Caco-2 (cell line): Measurements from ENCODE around the gene MPZ. TPM values are rescaled to one million over a fixed set of nuclear protein-coding genes. Genes with fewer than 3 reads are reported as not detected.

Experiments
- BruUV-seq: library from RNA; stranded (reverse); fragments of 400-500 nt; replicated peaks from 2 replicates; lab custom pipeline; 2021; lab: Mats Ljungman, UMichigan
- CTCF ChIA-PET: fragments of 300-600 bp; sonication (Branson Sonifier 250); formaldehyde crosslinking; loops from one replicate; lab custom pipeline; 2022; ENCODE audit warnings: antibody characterized with exemption; lab: Charles Lee
- POLR2A ChIA-PET: fragments of 300-600 bp; sonication (Branson Sonifier 250); formaldehyde crosslinking; loops from one replicate; lab custom pipeline; 2022; ENCODE audit warnings: antibody characterized with exemption; lab: Charles Lee
- DNase-seq, 2 experiments: peaks; one replicate each; pipeline versions ENCODE4 v3.0.0 to v3.0.0-alpha.2; 2020 to 2022
- H3K27me3 ChIP-seq: replicated peaks from 2 replicates; pipeline ENCODE4 v1.6.0; 2011; ENCODE audit warnings: low read length; ENCODE audit not compliant: control insufficient read depth, insufficient read depth
- H3K36me3 ChIP-seq: 2 replicates; pipeline ENCODE4 v1.5.1; 2011; ENCODE audit warnings: low read length; ENCODE audit not compliant: control insufficient read depth, insufficient read depth
- H3K4me1 ChIP-seq: fragments of 250-450 bp; sonication (Bioruptor Pico); 2 replicates; pipeline ENCODE4 v1.5.1; 2020; ENCODE audit warnings: mild to moderate bottlenecking
- H3K4me3 ChIP-seq: 2 replicates; pipeline ENCODE4 v1.5.1; 2011; ENCODE audit warnings: low read depth, mild to moderate bottlenecking, control low read depth, low read length
- H3K9me3 ChIP-seq: fragments of 250-450 bp; sonication (Bioruptor Pico); 2 replicates; pipeline ENCODE4 v1.5.1; 2020; ENCODE audit warnings: mild to moderate bottlenecking, moderate library complexity
- H3K27ac Mint-ChIP-seq: one replicate; pipeline ENCODE4 v1.8.0; 2022; ENCODE audit warnings: mixed read lengths; ENCODE audit not compliant: unreplicated experiment
- H3K27me3 Mint-ChIP-seq: one replicate; pipeline ENCODE4 v1.8.0; 2022; ENCODE audit warnings: mixed read lengths; ENCODE audit not compliant: insufficient read depth, unreplicated experiment
- H3K36me3 Mint-ChIP-seq: one replicate; pipeline ENCODE4 v1.8.0; 2022; ENCODE audit warnings: mild to moderate bottlenecking, mixed read lengths; ENCODE audit not compliant: insufficient read depth, unreplicated experiment
- H3K4me1 Mint-ChIP-seq: one replicate; pipeline ENCODE4 v1.8.0; 2022; ENCODE audit warnings: low read depth, mixed read lengths; ENCODE audit not compliant: unreplicated experiment
- H3K4me3 Mint-ChIP-seq: one replicate; pipeline ENCODE4 v1.8.0; 2022; ENCODE audit warnings: mild to moderate bottlenecking, moderate library complexity, mixed read lengths; ENCODE audit not compliant: unreplicated experiment
- H3K9me3 Mint-ChIP-seq: one replicate; pipeline ENCODE4 v1.8.0; 2022; ENCODE audit warnings: mixed read lengths; ENCODE audit not compliant: unreplicated experiment
- intact Hi-C: fragments of 100-400 bp; cut with micrococcal nuclease; formaldehyde crosslinking; loops from one replicate; pipeline ENCODE4 v1.10.0; 2022; ENCODE audit not compliant: unreplicated experiment
- total RNA-seq: library from RNA; stranded (reverse); gene quantifications from 2 replicates; pipeline ENCODE4 v1.2.3, GENCODE V29; 2022
- TF ChIP-seq, protein P1 (sequence below), 2 experiments: fragments of 200-600 bp in 1 of 2; IDR thresholded peaks; 1 replicate in 1 of 2; 2 replicates in 1 of 2; pipeline versions ENCODE4 v1.5.1 to v1.8.0; 2011 to 2022; ENCODE audit warnings: antibody characterized with exemption in 1 of 2, control low read depth in 1 of 2, inconsistent platforms in 1 of 2, low read depth in 1 of 2, low read length in 1 of 2, mild to moderate bottlenecking in 1 of 2, moderate library complexity in 1 of 2; ENCODE audit not compliant: insufficient read depth in 1 of 2, severe bottlenecking in 1 of 2, unreplicated experiment in 1 of 2

MPZ gene
- total RNA-seq, 1 experiment from 2014 or later = 0.20 TPM

DNA sequence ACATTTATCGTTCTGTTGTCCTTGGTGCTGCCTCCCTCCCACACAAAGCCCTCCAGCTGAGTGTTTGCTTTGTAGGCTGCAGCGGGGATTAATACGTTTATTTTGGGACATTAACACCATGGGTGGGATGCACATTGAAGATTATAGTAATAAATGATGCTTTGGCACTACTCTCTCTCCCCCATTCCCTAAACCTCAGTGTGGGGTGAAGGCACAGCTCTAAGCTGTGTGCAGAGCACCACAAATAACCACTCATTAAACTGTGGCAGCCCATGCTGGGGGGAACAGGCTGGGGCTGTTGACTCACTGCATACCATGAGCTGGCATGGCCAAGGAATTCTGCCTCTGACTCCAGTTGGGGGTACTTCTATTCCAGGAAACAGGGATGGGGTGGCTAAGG is 43.6 kb downstream of the MPZ start:
- intact Hi-C loops = no loop called here
- no peaks in the 10 kb centered on the region for H3K27me3 ChIP-seq
- peaks cover 6% of the 10 kb centered on the region for H3K4me1 Mint-ChIP-seq
- H3K9me3 ChIP-seq = no peaks in the 10 kb centered on the region
- POLR2A ChIA-PET = no interaction called here
- peaks cover 4% of the 10 kb centered on the region; the same call in 1 of the 2 replicates for H3K4me1 ChIP-seq
- no peaks in the 10 kb centered on the region for H3K27me3 Mint-ChIP-seq
- H3K36me3 ChIP-seq = no peaks in the 10 kb centered on the region
- no peak overlapping the region for H3K4me3 Mint-ChIP-seq
- TF ChIP-seq, protein P1, sequence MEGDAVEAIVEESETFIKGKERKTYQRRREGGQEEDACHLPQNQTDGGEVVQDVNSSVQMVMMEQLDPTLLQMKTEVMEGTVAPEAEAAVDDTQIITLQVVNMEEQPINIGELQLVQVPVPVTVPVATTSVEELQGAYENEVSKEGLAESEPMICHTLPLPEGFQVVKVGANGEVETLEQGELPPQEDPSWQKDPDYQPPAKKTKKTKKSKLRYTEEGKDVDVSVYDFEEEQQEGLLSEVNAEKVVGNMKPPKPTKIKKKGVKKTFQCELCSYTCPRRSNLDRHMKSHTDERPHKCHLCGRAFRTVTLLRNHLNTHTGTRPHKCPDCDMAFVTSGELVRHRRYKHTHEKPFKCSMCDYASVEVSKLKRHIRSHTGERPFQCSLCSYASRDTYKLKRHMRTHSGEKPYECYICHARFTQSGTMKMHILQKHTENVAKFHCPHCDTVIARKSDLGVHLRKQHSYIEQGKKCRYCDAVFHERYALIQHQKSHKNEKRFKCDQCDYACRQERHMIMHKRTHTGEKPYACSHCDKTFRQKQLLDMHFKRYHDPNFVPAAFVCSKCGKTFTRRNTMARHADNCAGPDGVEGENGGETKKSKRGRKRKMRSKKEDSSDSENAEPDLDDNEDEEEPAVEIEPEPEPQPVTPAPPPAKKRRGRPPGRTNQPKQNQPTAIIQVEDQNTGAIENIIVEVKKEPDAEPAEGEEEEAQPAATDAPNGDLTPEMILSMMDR (IDR thresholded peaks at IDR 0.05; ENCODE audit: insufficient read depth in 1 of 2, low read depth in 1 of 2, low read length in 1 of 2, severe bottlenecking in 1 of 2, unreplicated experiment in 1 of 2) = no peak
- H3K4me3 ChIP-seq = no peak overlapping the region
- H3K9me3 Mint-ChIP-seq = no peaks in the 10 kb centered on the region
- no TSS peak for BruUV-seq
- peak overlapping the region; percentile 42 for H3K27ac Mint-ChIP-seq
- CTCF ChIA-PET = no interaction called here
- no peaks in the 10 kb centered on the region for H3K36me3 Mint-ChIP-seq
- DNase-seq = no peak

DNA sequence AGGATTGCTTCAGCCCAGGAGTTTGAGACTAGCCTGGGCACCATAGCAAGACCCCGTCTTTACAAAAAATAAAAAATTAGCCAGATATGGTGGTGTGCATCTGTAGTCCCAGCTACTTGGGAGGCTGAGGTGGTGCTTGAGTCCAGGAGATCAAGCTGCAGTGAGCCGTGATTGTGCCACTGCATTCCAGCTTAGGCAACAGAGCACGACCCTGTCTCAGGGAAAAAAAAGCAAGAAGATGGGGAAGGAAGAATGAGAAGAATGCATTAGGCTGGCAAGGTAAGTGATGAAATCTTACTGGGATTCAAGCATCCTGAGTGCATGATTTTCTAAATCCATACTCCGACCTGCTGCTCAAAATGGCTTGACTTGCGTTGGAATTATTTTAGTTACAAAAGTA is 44.5 kb downstream of the MPZ start:
- Mint-ChIP-seq H3K36me3 (peaks cover 4% of the 10 kb centered on the region), H3K9me3 (no peaks in the 10 kb centered on the region), H3K27me3 (no peaks in the 10 kb centered on the region), H3K4me1 (peaks cover 14% of the 10 kb centered on the region), H3K4me3 (no peak overlapping the region), H3K27ac (no peak overlapping the region)
- DNase-seq = peak in 1 of 2 experiments; percentile 36
- Histone ChIP-seq H3K36me3 (no peaks in the 10 kb centered on the region), H3K27me3 (no peaks in the 10 kb centered on the region), H3K9me3 (no peaks in the 10 kb centered on the region), H3K4me1 (peaks cover 12% of the 10 kb centered on the region; the same call in 1 of the 2 replicates), H3K4me3 (no peak overlapping the region)
- TF ChIP-seq, protein P1 (IDR thresholded peaks at IDR 0.05; ENCODE audit: insufficient read depth in 1 of 2, low read depth in 1 of 2, low read length in 1 of 2, severe bottlenecking in 1 of 2, unreplicated experiment in 1 of 2) = no peak
- ChIA-PET POLR2A (no interaction called here), CTCF (no interaction called here)
- intact Hi-C loops = no loop called here
- no TSS peak for BruUV-seq

DNA sequence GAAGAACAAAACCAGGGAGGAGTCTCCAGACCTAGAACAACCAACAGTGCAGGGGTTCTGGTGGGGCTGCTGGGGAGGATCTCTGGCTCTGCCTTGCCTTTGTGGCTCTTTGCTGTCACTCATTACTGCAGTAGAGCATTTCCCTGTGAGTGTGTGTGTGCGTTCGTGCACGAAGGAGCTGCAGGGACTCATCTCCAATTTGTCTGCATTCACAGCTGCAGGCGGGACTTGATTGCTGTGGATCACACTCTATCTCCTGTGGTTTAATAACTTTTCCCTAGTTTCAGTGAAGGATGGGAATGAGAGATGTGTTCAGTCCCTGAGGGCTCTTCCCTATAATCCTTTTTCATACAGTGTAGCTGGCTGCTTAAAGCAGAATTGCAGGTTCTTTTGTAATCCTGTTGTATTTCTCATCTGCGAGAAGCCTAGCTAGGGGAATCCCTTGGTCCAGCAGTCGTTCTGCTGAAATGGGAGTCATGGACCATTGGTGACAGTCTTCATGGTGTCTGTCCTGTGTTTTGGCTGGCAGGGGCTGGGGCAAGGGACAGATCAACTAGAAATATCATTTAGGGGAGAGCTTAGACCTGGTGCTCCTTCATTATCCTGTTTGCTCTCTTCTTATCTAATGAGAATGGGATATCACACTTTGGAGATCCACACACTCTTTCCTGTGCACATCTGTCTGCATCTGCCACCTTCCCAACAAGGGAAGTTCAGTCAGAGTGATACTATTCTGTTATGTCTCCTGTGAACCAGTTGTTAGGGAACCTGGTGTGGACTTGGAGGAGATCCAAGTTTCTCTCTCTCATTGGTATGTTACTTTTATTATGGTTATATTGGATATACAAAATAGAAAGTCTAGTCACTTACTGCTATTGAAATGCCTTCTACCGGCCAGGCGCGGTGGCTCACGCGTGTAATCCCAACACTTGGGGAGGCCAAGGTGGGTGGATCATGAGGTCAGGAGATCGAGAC is 48.2 kb downstream of the MPZ start:
- intact Hi-C loops = no loop called here
- H3K4me3 Mint-ChIP-seq = peak overlapping the region; percentile 63
- CTCF ChIA-PET = interaction anchor here (1.2 kb wide), 1 partner anchor 36 kb away, joined by 3 read pairs; the partner anchor contains the start of gene TOMM40L

More for the DNA sequence above, 48.2 kb downstream of the MPZ start:
- peaks cover 12% of the 10 kb centered on the region for H3K36me3 Mint-ChIP-seq
- peaks cover 10% of the 10 kb centered on the region for H3K9me3 Mint-ChIP-seq
- H3K4me1 ChIP-seq = peaks cover 13% of the 10 kb centered on the region; the same call in 1 of the 2 replicates
- BruUV-seq = no TSS peak
- H3K36me3 ChIP-seq = no peaks in the 10 kb centered on the region
- H3K9me3 ChIP-seq = peaks cover 12% of the 10 kb centered on the region
- TF ChIP-seq, protein P1 (IDR thresholded peaks at IDR 0.05; ENCODE audit: insufficient read depth in 1 of 2, low read depth in 1 of 2, low read length in 1 of 2, severe bottlenecking in 1 of 2, unreplicated experiment in 1 of 2) = no peak
- H3K4me3 ChIP-seq = 0 out of 2 replicates have a peak overlapping the region, but pooled peaks have one; percentile 9
- peaks cover 16% of the 10 kb centered on the region for H3K4me1 Mint-ChIP-seq
- peak overlapping the region; percentile 76 for H3K27ac Mint-ChIP-seq
- H3K27me3 ChIP-seq = no peaks in the 10 kb centered on the region
- POLR2A ChIA-PET = interaction anchor here (1.3 kb wide), 1 partner anchor 53 kb away, joined by 5 read pairs; the partner anchor contains the start of gene SDHC
- peak in 1 of 2 experiments; percentile 29 for DNase-seq
- H3K27me3 Mint-ChIP-seq = no peaks in the 10 kb centered on the region
